HEK293 (cell line): ENCODE results near the gene URM1.

ENCODE experiments used
- CTCF ChIA-PET: fragments of 350-600 bp; formaldehyde crosslinking; extraction: SDS; loops from one replicate; lab custom pipeline; 2021; ENCODE audit warnings: antibody characterized with exemption; lab: Yijun Ruan, JAX
- POLR2A ChIA-PET: fragments of 300-600 bp; formaldehyde crosslinking; extraction: SDS; loops from one replicate; lab custom pipeline; 2020; ENCODE audit warnings: antibody characterized with exemption, inconsistent platforms; lab: Yijun Ruan, JAX
- H3K27ac ChIP-seq: fragments of 200-500 bp; sonication (Bioruptor generic); 2 replicates; pipeline ENCODE4 v1.5.1; 2014; ENCODE audit warnings: low read depth, low read length, control low read depth, inconsistent platforms; ENCODE audit errors: extremely low read depth
- H3K36me3 ChIP-seq, 2 experiments: fragments of 200-500 bp in 1 of 2; sonication (Bioruptor generic) in 1 of 2; 1 replicate in 1 of 2; 2 replicates in 1 of 2; pipeline ENCODE4 v1.5.1; 2014 to 2017; ENCODE audit warnings: inconsistent platforms in 2 of 2, low read length in 2 of 2; ENCODE audit not compliant: control insufficient read depth in 2 of 2, insufficient read depth in 1 of 2
- H3K4me1 ChIP-seq: fragments of 200-500 bp; sonication (Bioruptor generic); 2 replicates; pipeline ENCODE4 v1.5.1; 2014; ENCODE audit warnings: mild to moderate bottlenecking, low read length, inconsistent platforms; ENCODE audit not compliant: control insufficient read depth, insufficient read depth
- H3K4me3 ChIP-seq: 2 replicates; pipeline ENCODE4 v1.5.1; 2011; ENCODE audit warnings: low read depth, mild to moderate bottlenecking, control low read depth, low read length, moderate library complexity
- H3K9me3 ChIP-seq: fragments of 200-500 bp; sonication (Bioruptor generic); 2 replicates; pipeline ENCODE4 v1.5.1; 2014; ENCODE audit warnings: low read depth, low read length, inconsistent platforms; ENCODE audit not compliant: control insufficient read depth, insufficient read depth
- BCL11A ChIP-seq: fragments of 450-650 bp; formaldehyde crosslinking; IDR thresholded peaks from 2 replicates; pipeline ENCODE4 v1.5.1; 2016; ENCODE audit warnings: low read depth, missing biosample characterization, missing genetic modification characterization
- BCL11B ChIP-seq: fragments of 450-650 bp; formaldehyde crosslinking; IDR thresholded peaks from 2 replicates; pipeline ENCODE4 v1.5.1; 2016; ENCODE audit warnings: low read depth, missing biosample characterization, missing genetic modification characterization
- HOXD13 ChIP-seq: sonication (generic); formaldehyde crosslinking; IDR thresholded peaks from 2 replicates; pipeline ENCODE4 v1.8.0; 2022; ENCODE audit warnings: missing genetic modification reagents, borderline replicate concordance
- PRDM1 ChIP-seq: fragments of 450-650 bp; formaldehyde crosslinking; IDR thresholded peaks from 2 replicates; pipeline ENCODE4; 2016; ENCODE audit warnings: missing biosample characterization, missing genetic modification characterization
- SETDB1 ChIP-seq: IDR thresholded peaks from one replicate; pipeline ENCODE4 v1.6.1; 2017; ENCODE audit warnings: mild to moderate bottlenecking, low read length, moderate library complexity, mixed read lengths; ENCODE audit not compliant: insufficient read length
- ZBTB8A ChIP-seq: fragments of 450-650 bp; formaldehyde crosslinking; IDR thresholded peaks from 2 replicates; pipeline ENCODE4 v1.5.1; 2016; ENCODE audit warnings: missing biosample characterization, missing genetic modification characterization
- ZNF19 ChIP-seq: fragments of 450-650 bp; formaldehyde crosslinking; IDR thresholded peaks from 2 replicates; pipeline ENCODE4; 2016; ENCODE audit warnings: missing biosample characterization, missing genetic modification characterization, low read depth
- ZNF239 ChIP-seq: fragments of 450-650 bp; formaldehyde crosslinking; IDR thresholded peaks from 2 replicates; pipeline ENCODE4 v1.5.1; 2016; ENCODE audit warnings: missing biosample characterization, missing genetic modification characterization
- ZNF366 ChIP-seq: fragments of 450-650 bp; formaldehyde crosslinking; conservative IDR thresholded peaks from 2 replicates; pipeline ENCODE4 v1.5.1; 2016; ENCODE audit warnings: missing biosample characterization, missing genetic modification characterization
- ZNF677 ChIP-seq: fragments of 450-650 bp; IDR thresholded peaks from 2 replicates; pipeline ENCODE4 v1.5.0; 2018; ENCODE audit warnings: missing biosample characterization, mild to moderate bottlenecking, missing genetic modification characterization, moderate library complexity
- ZNF785 ChIP-seq: fragments of 450-650 bp; formaldehyde crosslinking; IDR thresholded peaks from 2 replicates; pipeline ENCODE4 v1.5.1; 2016; ENCODE audit warnings: missing biosample characterization, missing genetic modification characterization
- ZNF791 ChIP-seq: fragments of 450-650 bp; formaldehyde crosslinking; IDR thresholded peaks from 2 replicates; pipeline ENCODE4 v1.5.1; 2016; ENCODE audit warnings: missing biosample characterization, missing genetic modification characterization
- ZNF837 ChIP-seq: fragments of 450-650 bp; formaldehyde crosslinking; IDR thresholded peaks from 2 replicates; pipeline ENCODE4 v1.5.1; 2016; ENCODE audit warnings: missing biosample characterization, missing genetic modification characterization
- ZSCAN30 ChIP-seq: fragments of 450-650 bp; IDR thresholded peaks from 2 replicates; pipeline ENCODE4 v1.5.1; 2018; ENCODE audit warnings: missing biosample characterization, mild to moderate bottlenecking, missing genetic modification characterization, moderate library complexity
- TF ChIP-seq, protein P1 (sequence below): fragments of 450-650 bp; formaldehyde crosslinking; IDR thresholded peaks from 2 replicates; pipeline ENCODE4 v1.5.1; 2016; ENCODE audit warnings: missing biosample characterization, missing genetic modification characterization
- TF ChIP-seq, protein P2 (sequence below): fragments of 450-650 bp; formaldehyde crosslinking; IDR thresholded peaks from 2 replicates; pipeline ENCODE4 v1.5.1; 2016; ENCODE audit warnings: missing biosample characterization, missing genetic modification characterization
- TF ChIP-seq, protein P3 (sequence below): fragments of 450-650 bp; formaldehyde crosslinking; IDR thresholded peaks from 2 replicates; pipeline ENCODE4 v1.5.1; 2016; ENCODE audit warnings: missing biosample characterization, missing genetic modification characterization
- TF ChIP-seq, protein P4 (sequence below): fragments of 450-650 bp; formaldehyde crosslinking; IDR thresholded peaks from 2 replicates; pipeline ENCODE4 v1.5.1; 2016; ENCODE audit warnings: missing biosample characterization, missing genetic modification characterization
- TF ChIP-seq, protein P5 (sequence below): fragments of 450-650 bp; IDR thresholded peaks from 2 replicates; pipeline ENCODE4 v1.5.1; 2018; ENCODE audit warnings: missing biosample characterization, missing genetic modification characterization

Gene URM1

DNA sequence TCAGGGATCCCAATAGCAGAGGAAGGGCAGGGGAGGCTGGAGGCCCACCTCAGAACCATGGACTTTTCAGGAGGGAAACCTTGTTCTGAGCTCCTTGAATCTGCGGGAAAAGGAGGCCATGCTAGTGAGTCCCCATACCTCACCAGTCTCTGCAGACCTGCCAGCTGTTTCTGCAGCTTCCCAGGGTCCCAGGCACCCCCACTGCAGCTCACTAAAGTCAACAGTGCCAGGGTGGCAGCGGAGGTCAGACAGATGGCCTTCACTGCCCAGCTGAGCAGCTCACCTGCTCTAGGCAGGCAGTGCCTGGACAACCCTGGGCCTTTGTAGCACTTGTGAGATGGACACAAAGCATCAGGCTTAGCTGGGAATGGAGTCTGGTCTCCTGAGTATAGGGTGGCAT, 35.3 kb upstream of the URM1 start:
- ChIA-PET CTCF (interaction anchor here (0.6 to 1.0 kb wide), 3 partner anchors 12 to 81 kb away, joined by 3 to 6 read pairs (median 3); no protein-coding TSS in a partner anchor), POLR2A (interaction anchor here (0.7 to 2.4 kb wide), 4 partner anchors 30 to 143 kb away, joined by 3 to 13 read pairs (median 3); partner anchors contain the start of genes CERCAM and URM1)
- Histone ChIP-seq H3K4me3 (no peak overlapping the region), H3K27ac (no peak overlapping the region), H3K4me1 (no peaks in the 10 kb centered on the region), H3K36me3 (peaks cover under 1 to 22% of the 10 kb centered on the region in 2 experiments; a peak in 2 of 3 replicates), H3K9me3 (no peaks in the 10 kb centered on the region)
- no peak for TF ChIP-seq ZSCAN30 (tag by site-specific recombination)

DNA sequence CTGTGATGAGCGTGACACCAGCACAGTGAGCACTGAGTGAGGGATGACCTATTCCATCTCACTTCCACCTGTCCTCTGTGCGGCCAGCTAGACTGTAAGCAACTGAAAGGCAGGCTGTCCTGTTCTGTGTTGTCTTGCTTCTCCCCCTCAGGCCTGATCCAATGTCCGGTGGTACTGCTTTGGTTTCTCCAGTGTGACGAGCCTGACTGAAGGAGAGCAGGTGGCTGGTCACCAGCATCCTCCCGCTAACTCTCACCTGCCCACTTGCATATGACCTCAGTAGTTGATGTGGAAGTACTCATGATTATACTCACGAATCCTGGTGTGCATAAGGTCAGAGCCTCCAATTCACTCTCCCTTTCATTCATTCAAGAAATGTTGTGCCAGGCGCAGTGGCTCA, 33.2 kb upstream of the URM1 start:
- H3K27ac ChIP-seq = no peak overlapping the region
- H3K4me3 ChIP-seq = no peak overlapping the region
- H3K4me1 ChIP-seq = no peaks in the 10 kb centered on the region
- CTCF ChIA-PET = interaction anchor here (0.6 kb wide), 1 partner anchor 148 kb away, joined by 3 read pairs; no protein-coding TSS in a partner anchor
- H3K36me3 ChIP-seq = peaks cover 0 to 19% of the 10 kb centered on the region in 2 experiments; a peak in 1 of 3 replicates
- TF ChIP-seq ZNF366 (tag by site-specific recombination) = no peak
- TF ChIP-seq, protein P1, sequence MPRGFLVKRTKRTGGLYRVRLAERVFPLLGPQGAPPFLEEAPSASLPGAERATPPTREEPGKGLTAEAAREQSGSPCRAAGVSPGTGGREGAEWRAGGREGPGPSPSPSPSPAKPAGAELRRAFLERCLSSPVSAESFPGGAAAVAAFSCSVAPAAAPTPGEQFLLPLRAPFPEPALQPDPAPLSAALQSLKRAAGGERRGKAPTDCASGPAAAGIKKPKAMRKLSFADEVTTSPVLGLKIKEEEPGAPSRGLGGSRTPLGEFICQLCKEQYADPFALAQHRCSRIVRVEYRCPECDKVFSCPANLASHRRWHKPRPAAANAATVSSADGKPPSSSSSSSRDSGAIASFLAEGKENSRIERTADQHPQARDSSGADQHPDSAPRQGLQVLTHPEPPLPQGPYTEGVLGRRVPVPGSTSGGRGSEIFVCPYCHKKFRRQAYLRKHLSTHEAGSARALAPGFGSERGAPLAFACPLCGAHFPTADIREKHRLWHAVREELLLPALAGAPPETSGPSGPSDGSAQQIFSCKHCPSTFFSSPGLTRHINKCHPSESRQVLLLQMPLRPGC (tag by site-specific recombination) = no peak
- TF ChIP-seq ZNF791 (tag by site-specific recombination) = no peak
- no peak for TF ChIP-seq SETDB1
- TF ChIP-seq, protein P2, sequence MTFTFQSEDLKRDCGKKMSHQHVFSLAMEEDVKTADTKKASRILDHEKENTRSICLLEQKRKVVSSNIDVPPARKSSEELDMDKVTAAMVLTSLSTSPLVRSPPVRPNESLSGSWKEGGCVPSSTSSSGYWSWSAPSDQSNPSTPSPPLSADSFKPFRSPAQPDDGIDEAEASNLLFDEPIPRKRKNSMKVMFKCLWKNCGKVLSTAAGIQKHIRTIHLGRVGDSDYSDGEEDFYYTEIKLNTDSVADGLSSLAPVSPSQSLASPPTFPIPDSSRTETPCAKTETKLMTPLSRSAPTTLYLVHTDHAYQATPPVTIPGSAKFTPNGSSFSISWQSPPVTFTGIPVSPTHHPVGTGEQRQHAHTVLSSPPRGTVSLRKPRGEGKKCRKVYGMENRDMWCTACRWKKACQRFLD (tag by site-specific recombination) = no peak
- no peak for TF ChIP-seq HOXD13 (CRISPR knock-in tag)
- no peak for TF ChIP-seq ZNF19 (tag by site-specific recombination)
- TF ChIP-seq ZNF785 (tag by site-specific recombination) = no peak
- TF ChIP-seq, protein P3, sequence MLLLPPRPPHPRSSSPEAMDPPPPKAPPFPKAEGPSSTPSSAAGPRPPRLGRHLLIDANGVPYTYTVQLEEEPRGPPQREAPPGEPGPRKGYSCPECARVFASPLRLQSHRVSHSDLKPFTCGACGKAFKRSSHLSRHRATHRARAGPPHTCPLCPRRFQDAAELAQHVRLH (tag by site-specific recombination) = no peak
- no peak for TF ChIP-seq BCL11B (tag by site-specific recombination)
- TF ChIP-seq ZNF837 (tag by site-specific recombination) = no peak
- TF ChIP-seq ZBTB8A = no peak
- TF ChIP-seq, protein P4, sequence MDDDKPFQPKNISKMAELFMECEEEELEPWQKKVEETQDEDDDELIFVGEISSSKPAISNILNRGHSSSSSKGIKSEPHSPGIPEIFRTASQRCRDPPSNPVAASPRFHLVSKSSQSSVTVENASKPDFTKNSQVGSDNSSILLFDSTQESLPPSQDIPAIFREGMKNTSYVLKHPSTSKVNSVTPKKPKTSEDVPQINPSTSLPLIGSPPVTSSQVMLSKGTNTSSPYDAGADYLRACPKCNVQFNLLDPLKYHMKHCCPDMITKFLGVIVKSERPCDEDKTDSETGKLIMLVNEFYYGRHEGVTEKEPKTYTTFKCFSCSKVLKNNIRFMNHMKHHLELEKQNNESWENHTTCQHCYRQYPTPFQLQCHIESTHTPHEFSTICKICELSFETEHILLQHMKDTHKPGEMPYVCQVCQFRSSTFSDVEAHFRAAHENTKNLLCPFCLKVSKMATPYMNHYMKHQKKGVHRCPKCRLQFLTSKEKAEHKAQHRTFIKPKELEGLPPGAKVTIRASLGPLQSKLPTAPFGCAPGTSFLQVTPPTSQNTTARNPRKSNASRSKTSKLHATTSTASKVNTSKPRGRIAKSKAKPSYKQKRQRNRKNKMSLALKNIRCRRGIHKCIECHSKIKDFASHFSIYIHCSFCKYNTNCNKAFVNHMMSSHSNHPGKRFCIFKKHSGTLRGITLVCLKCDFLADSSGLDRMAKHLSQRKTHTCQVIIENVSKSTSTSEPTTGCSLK (tag by site-specific recombination) = no peak
- no peak for TF ChIP-seq ZNF239 (tag by site-specific recombination)
- TF ChIP-seq, protein P5, sequence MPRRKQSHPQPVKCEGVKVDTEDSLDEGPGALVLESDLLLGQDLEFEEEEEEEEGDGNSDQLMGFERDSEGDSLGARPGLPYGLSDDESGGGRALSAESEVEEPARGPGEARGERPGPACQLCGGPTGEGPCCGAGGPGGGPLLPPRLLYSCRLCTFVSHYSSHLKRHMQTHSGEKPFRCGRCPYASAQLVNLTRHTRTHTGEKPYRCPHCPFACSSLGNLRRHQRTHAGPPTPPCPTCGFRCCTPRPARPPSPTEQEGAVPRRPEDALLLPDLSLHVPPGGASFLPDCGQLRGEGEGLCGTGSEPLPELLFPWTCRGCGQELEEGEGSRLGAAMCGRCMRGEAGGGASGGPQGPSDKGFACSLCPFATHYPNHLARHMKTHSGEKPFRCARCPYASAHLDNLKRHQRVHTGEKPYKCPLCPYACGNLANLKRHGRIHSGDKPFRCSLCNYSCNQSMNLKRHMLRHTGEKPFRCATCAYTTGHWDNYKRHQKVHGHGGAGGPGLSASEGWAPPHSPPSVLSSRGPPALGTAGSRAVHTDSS (tag by site-specific recombination) = no peak
- no peak for TF ChIP-seq PRDM1 (tag by site-specific recombination)
- TF ChIP-seq BCL11A = no peak
- no peak for TF ChIP-seq ZNF677 (tag by site-specific recombination)
- H3K9me3 ChIP-seq = no peaks in the 10 kb centered on the region
- POLR2A ChIA-PET = interaction anchor here (0.7 to 1.0 kb wide), 2 partner anchors 9 to 393 kb away, joined by 3 to 4 read pairs; no protein-coding TSS in a partner anchor
